Adrenal gland (tissue), 12 donors: Measurements from ENCODE around the gene STK39. TPM values are rescaled to one million over a fixed set of nuclear protein-coding genes. Genes with fewer than 3 reads are reported as not detected.

Experiments
- DNase-seq, 7 donors: peaks; one replicate each; pipeline ENCODE4 v3.0.0-alpha.2; 2019 to 2020
- H3K27ac ChIP-seq, 5 donors: fragments of 200-600 bp; sonication (generic) in 4 of 5; 1 replicate in 3 of 5; 2 replicates in 2 of 5; pipeline versions ENCODE4 v1.5.1 to v1.8.0; 2016 to 2020; ENCODE audit warnings: mild to moderate bottlenecking in 1 of 5
- H3K27me3 ChIP-seq: fragments of 200-600 bp; 2 replicates; pipeline ENCODE4 v1.8.0; 2021
- H3K36me3 ChIP-seq, 2 donors: fragments of 200-600 bp; replicated peaks in 1 of 2; 1 replicate in 1 of 2; 2 replicates in 1 of 2; pipeline versions ENCODE4 v1.5.1 to v1.8.0; 2018 to 2022
- H3K4me1 ChIP-seq, 2 donors: fragments of 200-600 bp; replicated peaks in 1 of 2; 1 replicate in 1 of 2; 2 replicates in 1 of 2; pipeline versions ENCODE4 v1.5.1 to v1.8.0; 2018 to 2021
- H3K4me3 ChIP-seq, 4 donors: fragments of 200-600 bp; sonication (generic) in 3 of 4; one replicate each; pipeline ENCODE4 v1.5.1; 2016 to 2018
- H3K9me3 ChIP-seq, 3 donors: fragments of 200-600 bp; sonication (generic) in 1 of 3; replicated peaks in 1 of 3; 1 replicate in 2 of 3; 2 replicates in 1 of 3; pipeline versions ENCODE4 v1.5.1 to v1.8.0; 2016 to 2021
- CTCF ChIP-seq, 6 experiments: fragments of 450-650 bp in 4 of 6; fragments of 200-600 bp in 2 of 6; sonication (generic) in 1 of 6; IDR thresholded peaks; 1 replicate in 5 of 6; 2 replicates in 1 of 6; pipeline versions ENCODE4 v1.5.1 to v1.8.0; 2016 to 2021; ENCODE audit warnings: antibody characterized with exemption in 6 of 6, mild to moderate bottlenecking in 2 of 6, moderate library complexity in 1 of 6
- POLR2A ChIP-seq, 2 donors: fragments of 450-650 bp; IDR thresholded peaks; one replicate each; pipeline ENCODE4 v1.6.1; 2017; ENCODE audit warnings: antibody characterized with exemption in 2 of 2, mild to moderate bottlenecking in 2 of 2, moderate library complexity in 1 of 2
- WGBS, 4 donors: extraction: QIAGEN DNeasy Blood & Tissue Kit in 2 of 4; methylation state at CpG; one replicate each; pipeline versions ENCODE4 v1.1.5 to v1.1.7; 2013 to 2017; 5-methylcytosine and 5-hydroxymethylcytosine counted together
- intact Hi-C, 2 donors: fragments of 100-400 bp; cut with DNase I; formaldehyde crosslinking; loops; one replicate each; pipeline versions ENCODE4 v1.14.1 to v1.15.0; 2022 to 2023
- polyA plus RNA-seq, 3 donors: library from polyadenylated mRNA; stranded (reverse); fragments of 200-250 nt in 2 of 3; fragments of 350-450 nt in 1 of 3; fragmentation: Illumina TruSeq in 1 of 3; extraction: RNeasy Lipid Tissue Mini Kit (QIAGEN cat#74804) in 1 of 3; gene quantifications; one replicate each; pipeline ENCODE4 v1.2.3, GENCODE V29; 2013 to 2014
- total RNA-seq, 9 donors: library from RNA; depleted of rRNA in 4 of 9; stranded (reverse); fragments of >200 nt in 4 of 9; fragments of 120-200 nt in 1 of 9; fragmentation: NEBNext Ultra II Directional in 1 of 9; extraction: Animal tissue kit (Norgen Biotek cat#: 25700) in 1 of 9; gene quantifications; one replicate each; pipeline versions ENCODE4 v1.1.0 to v1.2.4, GENCODE V29; 2013 to 2023
- donor health status: healthy with polysubstance abuse.
- donor health status: Bipolar disorder and iron deficiency.
- donor health status: DM: yes; HTN: yes; CAD: no.
- donor health status: DM: no; HTN: no; CAD: no.
- donor health status: DM: no; HTN: no; CAD: no.
- donor health status: DM: yes; HTN: yes; CAD: no.

STK39 gene
- total and polyA plus RNA-seq, 12 donors = 2.4 to 11.1 (median 5.8) TPM

GRCh38 chr2:168244318-168244717 lies 3.1 kb downstream of the STK39 start:
- Histone ChIP-seq H3K27ac (no peak overlapping the region), H3K4me1 (no peaks in the 10 kb centered on the region), H3K36me3 (no peaks in the 10 kb centered on the region), H3K9me3 (no peaks in the 10 kb centered on the region), H3K4me3 (no peak overlapping the region), H3K27me3 (no peaks in the 10 kb centered on the region)
- intact Hi-C loops = no loop called here
- no peak for DNase-seq
- 86 to 99% (median 91%) methylated on average over 8 of the region's 8 CpGs for WGBS, 4 donors
- TF ChIP-seq POLR2A (IDR thresholded peaks at IDR 0.05) (no peak), CTCF (IDR thresholded peaks at IDR 0.05) (no peak)

GRCh38 chr2:168243061-168243460 lies 4.3 kb downstream of the STK39 start:
- H3K4me3 ChIP-seq = no peak overlapping the region
- TF ChIP-seq CTCF (IDR thresholded peaks at IDR 0.05) (no peak), POLR2A (IDR thresholded peaks at IDR 0.05) (no peak)
- H3K27ac ChIP-seq = no peak overlapping the region
- WGBS, 4 donors = 88 to 98% (median 94%) methylated on average over 5 of the region's 5 CpGs
- no peaks in the 10 kb centered on the region for H3K27me3 ChIP-seq
- intact Hi-C loops = no loop called here
- no peak for DNase-seq
- no peaks in the 10 kb centered on the region for H3K4me1 ChIP-seq
- H3K36me3 ChIP-seq = no peaks in the 10 kb centered on the region
- H3K9me3 ChIP-seq = no peaks in the 10 kb centered on the region

- no peaks in the 10 kb centered on the region for H3K9me3 ChIP-seq
- no peaks in the 10 kb centered on the region for H3K4me1 ChIP-seq
- intact Hi-C loops = no loop called here
- no peaks in the 10 kb centered on the region for H3K36me3 ChIP-seq
- whole genome bisulfite sequencing, 4 donors = 78 to 87% (median 86%) methylated on average over 5 of the region's 5 CpGs
- DNase-seq = no peak
- TF ChIP-seq POLR2A (IDR thresholded peaks at IDR 0.05) = no peak
- TF ChIP-seq CTCF (IDR thresholded peaks at IDR 0.05) = no peak
- H3K27me3 ChIP-seq = no peaks in the 10 kb centered on the region
- no peak overlapping the region for H3K27ac ChIP-seq
- no peak overlapping the region for H3K4me3 ChIP-seq
Observed at GRCh38 chr2:168241746-168242145, 5.6 kb downstream of the STK39 start.

- H3K27ac ChIP-seq = no peak overlapping the region
- no peak for DNase-seq
- no peak overlapping the region for H3K4me3 ChIP-seq
- no peaks in the 10 kb centered on the region for H3K9me3 ChIP-seq
- H3K27me3 ChIP-seq = no peaks in the 10 kb centered on the region
- intact Hi-C loops = no loop called here
- no peak for TF ChIP-seq POLR2A (IDR thresholded peaks at IDR 0.05)
- TF ChIP-seq CTCF (IDR thresholded peaks at IDR 0.05) = no peak
- WGBS, 4 donors = 74 to 84% (median 82%) methylated on average over 4 to 5 of the region's 5 CpGs
- no peaks in the 10 kb centered on the region for H3K36me3 ChIP-seq
- no peaks in the 10 kb centered on the region for H3K4me1 ChIP-seq
Observed at GRCh38 chr2:168241208-168241607, 6.2 kb downstream of the STK39 start.
